ENCODE measurements around the gene SIRT7. TPM values are rescaled to one million over a fixed set of nuclear protein-coding genes. Genes with fewer than 3 reads are reported as not detected.
"Not testable (repeated sequence)": the region's sequence is repeated elsewhere in the genome, so short reads cannot be mapped to it uniquely, and the experiment has no call there.

SIRT7 gene
- polyA plus RNA-seq, 1 donor from 2014 or later = 44.5 TPM

DNA sequence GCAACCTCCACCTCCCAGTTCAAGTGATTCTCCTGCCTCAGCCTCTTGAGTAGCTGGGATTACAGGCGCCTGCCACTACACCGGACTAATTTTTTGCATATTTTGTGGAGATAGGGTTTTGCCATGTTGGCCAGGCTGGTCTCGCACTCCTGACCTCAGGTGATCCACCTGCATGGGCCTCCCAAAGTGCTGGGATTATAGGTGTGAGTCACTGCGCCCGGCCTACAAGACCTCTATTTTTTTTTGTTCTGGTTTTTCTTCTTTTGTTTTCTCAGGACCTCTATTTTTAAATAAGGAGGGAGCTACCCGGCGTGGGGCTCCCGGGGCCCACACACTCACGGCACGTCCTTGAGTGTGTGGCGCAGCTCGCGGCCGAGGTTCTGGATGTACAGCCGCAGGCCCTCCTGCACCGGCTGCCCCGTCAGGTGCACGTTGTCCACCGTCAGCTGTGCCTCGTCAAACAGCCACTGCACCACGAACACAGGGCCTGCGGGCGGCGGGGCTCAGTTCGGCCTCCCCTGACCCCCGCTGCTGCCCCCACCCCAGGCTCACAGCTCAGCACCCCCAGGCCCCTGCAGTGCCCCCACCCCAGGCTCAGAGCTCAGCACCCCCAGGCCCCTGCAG lies 37.2 kb upstream of the SIRT7 start:
- Histone ChIP-seq H3K9ac (ENCODE audit: low read length) (no peak overlapping the region), H2AFZ (ENCODE audit: low read depth, low read length) (no peak overlapping the region), H3K9me2 (ENCODE audit: insufficient read depth, low read length) (no peaks in the 10 kb centered on the region), H3K79me2 (replicated peaks; ENCODE audit: insufficient read depth, low read length) (no peaks in the 10 kb centered on the region), H3K4me2 (ENCODE audit: low read length) (no peak overlapping the region), H3K27me3 (ENCODE audit: insufficient read depth, low read depth, low read length) (peaks cover 30% of the 10 kb centered on the region), H4K20me1 (ENCODE audit: insufficient read depth) (no peaks in the 10 kb centered on the region), H3K27ac (ENCODE audit: low read length) (no peak overlapping the region), H3F3A (ENCODE audit: insufficient read depth, low read length, poor library complexity, severe bottlenecking) (no peaks in the 10 kb centered on the region), H3K36me3 (ENCODE audit: insufficient read depth, low read length) (no peaks in the 10 kb centered on the region), H3K9me3 (ENCODE audit: low read length) (no peaks in the 10 kb centered on the region), H3K4me3 (ENCODE audit: low read length) (no peak overlapping the region)
- TF ChIP-seq, protein P1, sequence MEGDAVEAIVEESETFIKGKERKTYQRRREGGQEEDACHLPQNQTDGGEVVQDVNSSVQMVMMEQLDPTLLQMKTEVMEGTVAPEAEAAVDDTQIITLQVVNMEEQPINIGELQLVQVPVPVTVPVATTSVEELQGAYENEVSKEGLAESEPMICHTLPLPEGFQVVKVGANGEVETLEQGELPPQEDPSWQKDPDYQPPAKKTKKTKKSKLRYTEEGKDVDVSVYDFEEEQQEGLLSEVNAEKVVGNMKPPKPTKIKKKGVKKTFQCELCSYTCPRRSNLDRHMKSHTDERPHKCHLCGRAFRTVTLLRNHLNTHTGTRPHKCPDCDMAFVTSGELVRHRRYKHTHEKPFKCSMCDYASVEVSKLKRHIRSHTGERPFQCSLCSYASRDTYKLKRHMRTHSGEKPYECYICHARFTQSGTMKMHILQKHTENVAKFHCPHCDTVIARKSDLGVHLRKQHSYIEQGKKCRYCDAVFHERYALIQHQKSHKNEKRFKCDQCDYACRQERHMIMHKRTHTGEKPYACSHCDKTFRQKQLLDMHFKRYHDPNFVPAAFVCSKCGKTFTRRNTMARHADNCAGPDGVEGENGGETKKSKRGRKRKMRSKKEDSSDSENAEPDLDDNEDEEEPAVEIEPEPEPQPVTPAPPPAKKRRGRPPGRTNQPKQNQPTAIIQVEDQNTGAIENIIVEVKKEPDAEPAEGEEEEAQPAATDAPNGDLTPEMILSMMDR (IDR thresholded peaks at IDR 0.05; ENCODE audit: poor library complexity, severe bottlenecking) = no peak
- no peak for TF ChIP-seq TAF1 (IDR thresholded peaks at IDR 0.05; ENCODE audit: low read depth)
- no peak for TF ChIP-seq EZH2 (IDR thresholded peaks at IDR 0.05; ENCODE audit: borderline replicate concordance, insufficient read depth, low read length, poor library complexity, severe bottlenecking)
- no peak for TF ChIP-seq POLR2AphosphoS5 (IDR thresholded peaks at IDR 0.05)
- TF ChIP-seq EP300 (conservative IDR thresholded peaks at IDR 0.05; ENCODE audit: poor library complexity, severe bottlenecking) = no peak
- no peak for TF ChIP-seq MXI1 (conservative IDR thresholded peaks at IDR 0.05; ENCODE audit: poor library complexity, severe bottlenecking)
- no peak for TF ChIP-seq RAD21 (conservative IDR thresholded peaks at IDR 0.05)

DNA sequence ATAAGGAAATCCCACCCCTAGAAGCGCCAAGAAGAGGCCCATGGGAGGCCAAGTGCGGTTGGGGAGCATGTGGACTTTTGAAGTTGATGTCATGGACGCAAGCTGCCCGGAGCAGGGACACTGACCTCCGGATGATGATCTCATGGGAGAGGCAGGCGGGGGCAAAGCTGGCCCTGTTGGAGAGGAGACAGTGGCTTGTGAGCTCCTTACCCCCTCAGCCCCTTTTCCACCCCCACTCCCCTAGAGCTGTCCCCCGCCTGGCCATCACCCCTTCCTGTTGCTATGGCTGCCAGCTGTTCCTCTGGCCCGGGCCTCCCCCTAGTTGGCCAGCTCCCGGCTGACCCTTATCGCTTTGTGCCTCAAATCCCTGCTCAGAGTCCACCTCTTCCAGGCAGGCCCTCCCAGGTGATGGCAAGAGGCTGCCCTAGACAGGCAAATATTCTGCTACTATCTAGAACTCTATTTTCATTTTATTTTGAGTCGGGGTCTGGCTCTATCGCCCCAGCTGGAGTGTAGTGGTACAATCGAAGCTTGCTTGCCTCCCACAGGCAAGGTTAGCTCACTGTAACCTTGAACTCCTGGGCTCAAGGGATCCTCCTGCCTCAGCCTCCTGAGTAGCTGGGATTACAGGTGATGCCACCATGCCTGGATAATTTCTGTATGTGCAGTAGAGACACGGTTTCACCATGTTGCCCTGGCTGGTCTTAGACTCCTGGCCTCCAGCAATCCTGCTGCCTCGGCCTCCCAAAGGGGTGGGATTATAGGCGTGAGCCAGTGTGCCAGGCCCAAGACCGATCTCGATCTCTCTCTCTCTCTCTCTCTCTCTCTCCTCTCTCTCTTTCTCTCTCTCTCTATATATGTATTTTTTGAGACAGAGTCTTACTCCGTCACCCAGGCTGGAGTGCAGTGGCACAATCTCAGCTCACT lies 36.4 kb upstream of the SIRT7 start:
- Histone ChIP-seq H3K27me3 (ENCODE audit: insufficient read depth, low read depth, low read length) (peaks cover 24% of the 10 kb centered on the region), H3K9me2 (ENCODE audit: insufficient read depth, low read length) (no peaks in the 10 kb centered on the region)

DNA sequence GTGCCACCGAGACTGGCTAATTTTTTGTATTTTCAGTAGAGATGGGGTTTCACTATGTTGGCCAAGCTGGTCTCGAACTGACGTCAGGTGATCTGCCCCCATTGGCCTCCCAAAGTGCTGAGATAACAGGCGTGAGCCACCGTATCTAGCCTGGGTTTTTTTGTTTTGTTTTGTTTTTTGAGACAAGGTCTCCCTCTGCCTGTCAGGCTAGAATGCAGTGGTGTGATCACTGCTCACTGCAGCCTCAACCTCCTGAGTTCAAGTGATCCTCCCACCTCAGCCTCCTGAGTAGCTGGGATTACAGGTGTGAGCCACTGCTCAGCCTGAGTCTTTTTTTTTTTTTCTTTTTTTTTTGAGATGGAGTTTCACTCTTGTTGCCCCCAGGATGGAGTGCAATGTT lies 35.5 kb upstream of the SIRT7 start:
- not testable (repeated sequence) for H3K4me2 ChIP-seq (ENCODE audit: low read length); H3K9me2 ChIP-seq (ENCODE audit: insufficient read depth, low read length); H3F3A ChIP-seq (ENCODE audit: insufficient read depth, low read length, poor library complexity, severe bottlenecking); H4K20me1 ChIP-seq (ENCODE audit: insufficient read depth); H3K27ac ChIP-seq (ENCODE audit: low read length); H3K36me3 ChIP-seq (ENCODE audit: insufficient read depth, low read length); H2AFZ ChIP-seq (ENCODE audit: low read depth, low read length); H3K9me3 ChIP-seq (ENCODE audit: low read length); H3K9ac ChIP-seq (ENCODE audit: low read length); H3K4me3 ChIP-seq (ENCODE audit: low read length); H3K79me2 ChIP-seq (replicated peaks; ENCODE audit: insufficient read depth, low read length)
- peaks cover 15% of the 10 kb centered on the region for H3K27me3 ChIP-seq (ENCODE audit: insufficient read depth, low read depth, low read length)

More for the DNA sequence above, 36.4 kb upstream of the SIRT7 start:
- TF ChIP-seq EP300 (conservative IDR thresholded peaks at IDR 0.05; ENCODE audit: poor library complexity, severe bottlenecking) (no peak), MXI1 (conservative IDR thresholded peaks at IDR 0.05; ENCODE audit: poor library complexity, severe bottlenecking) (no peak), RAD21 (conservative IDR thresholded peaks at IDR 0.05) (no peak), EZH2 (IDR thresholded peaks at IDR 0.05; ENCODE audit: borderline replicate concordance, insufficient read depth, low read length, poor library complexity, severe bottlenecking) (no peak), POLR2AphosphoS5 (IDR thresholded peaks at IDR 0.05) (no peak), SMC3 (conservative IDR thresholded peaks at IDR 0.05; ENCODE audit: poor library complexity) (no peak), TAF1 (IDR thresholded peaks at IDR 0.05; ENCODE audit: low read depth) (no peak)
- TF ChIP-seq, protein P2, sequence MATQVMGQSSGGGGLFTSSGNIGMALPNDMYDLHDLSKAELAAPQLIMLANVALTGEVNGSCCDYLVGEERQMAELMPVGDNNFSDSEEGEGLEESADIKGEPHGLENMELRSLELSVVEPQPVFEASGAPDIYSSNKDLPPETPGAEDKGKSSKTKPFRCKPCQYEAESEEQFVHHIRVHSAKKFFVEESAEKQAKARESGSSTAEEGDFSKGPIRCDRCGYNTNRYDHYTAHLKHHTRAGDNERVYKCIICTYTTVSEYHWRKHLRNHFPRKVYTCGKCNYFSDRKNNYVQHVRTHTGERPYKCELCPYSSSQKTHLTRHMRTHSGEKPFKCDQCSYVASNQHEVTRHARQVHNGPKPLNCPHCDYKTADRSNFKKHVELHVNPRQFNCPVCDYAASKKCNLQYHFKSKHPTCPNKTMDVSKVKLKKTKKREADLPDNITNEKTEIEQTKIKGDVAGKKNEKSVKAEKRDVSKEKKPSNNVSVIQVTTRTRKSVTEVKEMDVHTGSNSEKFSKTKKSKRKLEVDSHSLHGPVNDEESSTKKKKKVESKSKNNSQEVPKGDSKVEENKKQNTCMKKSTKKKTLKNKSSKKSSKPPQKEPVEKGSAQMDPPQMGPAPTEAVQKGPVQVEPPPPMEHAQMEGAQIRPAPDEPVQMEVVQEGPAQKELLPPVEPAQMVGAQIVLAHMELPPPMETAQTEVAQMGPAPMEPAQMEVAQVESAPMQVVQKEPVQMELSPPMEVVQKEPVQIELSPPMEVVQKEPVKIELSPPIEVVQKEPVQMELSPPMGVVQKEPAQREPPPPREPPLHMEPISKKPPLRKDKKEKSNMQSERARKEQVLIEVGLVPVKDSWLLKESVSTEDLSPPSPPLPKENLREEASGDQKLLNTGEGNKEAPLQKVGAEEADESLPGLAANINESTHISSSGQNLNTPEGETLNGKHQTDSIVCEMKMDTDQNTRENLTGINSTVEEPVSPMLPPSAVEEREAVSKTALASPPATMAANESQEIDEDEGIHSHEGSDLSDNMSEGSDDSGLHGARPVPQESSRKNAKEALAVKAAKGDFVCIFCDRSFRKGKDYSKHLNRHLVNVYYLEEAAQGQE (IDR thresholded peaks at IDR 0.05; ENCODE audit: borderline replicate concordance) = no peak
- TF ChIP-seq, protein P1 (IDR thresholded peaks at IDR 0.05; ENCODE audit: poor library complexity, severe bottlenecking) = no peak
- H2AFZ ChIP-seq (ENCODE audit: low read depth, low read length) = no peak overlapping the region
- no peak overlapping the region for H3K4me2 ChIP-seq (ENCODE audit: low read length)
- no peak overlapping the region for H3K9ac ChIP-seq (ENCODE audit: low read length)
- no peaks in the 10 kb centered on the region for H4K20me1 ChIP-seq (ENCODE audit: insufficient read depth)
- no peaks in the 10 kb centered on the region for H3K36me3 ChIP-seq (ENCODE audit: insufficient read depth, low read length)
- no peaks in the 10 kb centered on the region for H3F3A ChIP-seq (ENCODE audit: insufficient read depth, low read length, poor library complexity, severe bottlenecking)
- H3K4me3 ChIP-seq (ENCODE audit: low read length) = no peak overlapping the region
- no peaks in the 10 kb centered on the region for H3K79me2 ChIP-seq (replicated peaks; ENCODE audit: insufficient read depth, low read length)
- H3K27ac ChIP-seq (ENCODE audit: low read length) = no peak overlapping the region
- no peaks in the 10 kb centered on the region for H3K9me3 ChIP-seq (ENCODE audit: low read length)
